ENCODE data around the gene NGDN.

NGDN gene

GRCh38 chr14:23481362-23481970 is 12.0 kb downstream of the NGDN start:
- DNase-seq (ENCODE audit: low read depth, low spot score) = no peak
- H3K27ac ChIP-seq = no peak overlapping the region
- no peak for TF ChIP-seq POLR2AphosphoS5 (IDR thresholded peaks at IDR 0.05; ENCODE audit: borderline replicate concordance, low read depth, low read length)
- no peak for TF ChIP-seq EZH2 (IDR thresholded peaks at IDR 0.05)
- no peak for TF ChIP-seq FOXP2 (optimal IDR thresholded peaks at IDR 0.05; ENCODE audit: control extremely low read depth, extremely low read length, insufficient read depth)
- no peak overlapping the region for H3K9ac ChIP-seq (ENCODE audit: insufficient read length)
- no peak overlapping the region for H3K4me3 ChIP-seq
- H3K36me3 ChIP-seq (ENCODE audit: insufficient read depth, low read length) = peaks cover 42% of the 10 kb centered on the region
- no peaks in the 10 kb centered on the region for H3K9me3 ChIP-seq (ENCODE audit: low read depth, low read length)

- no peak for DNase-seq (ENCODE audit: low read depth, low spot score)
- TF ChIP-seq FOXP2 (optimal IDR thresholded peaks at IDR 0.05; ENCODE audit: control extremely low read depth, extremely low read length, insufficient read depth) (no peak), EZH2 (IDR thresholded peaks at IDR 0.05) (no peak), POLR2AphosphoS5 (IDR thresholded peaks at IDR 0.05; ENCODE audit: borderline replicate concordance, low read depth, low read length) (no peak)
- Histone ChIP-seq H3K9me3 (ENCODE audit: low read depth, low read length) (no peaks in the 10 kb centered on the region), H3K27ac (no peak overlapping the region), H3K9ac (ENCODE audit: insufficient read length) (no peak overlapping the region), H3K4me3 (no peak overlapping the region), H3K36me3 (ENCODE audit: insufficient read depth, low read length) (peaks cover 34% of the 10 kb centered on the region)
Observed at GRCh38 chr14:23481979-23482822, 12.7 kb downstream of the NGDN start.

DNA sequence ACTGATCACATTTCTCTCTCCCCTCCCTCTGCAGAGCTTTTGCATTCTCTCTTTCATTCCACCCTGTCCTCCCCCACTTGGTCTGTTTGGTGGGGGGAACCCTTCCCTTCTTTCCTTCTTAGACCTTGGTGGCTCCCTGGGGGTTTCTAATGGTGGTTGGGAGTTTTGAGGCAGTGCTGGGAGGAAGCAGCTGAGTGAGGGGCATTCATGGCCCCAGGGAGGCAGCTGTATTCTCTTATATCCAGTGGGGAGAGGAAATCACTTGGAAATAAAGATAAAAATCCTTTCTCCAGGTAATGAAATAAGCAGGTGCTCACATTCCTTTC is 13.3 kb downstream of the NGDN start:
- Histone ChIP-seq H3K4me3 (no peak overlapping the region), H3K36me3 (ENCODE audit: insufficient read depth, low read length) (peaks cover 28% of the 10 kb centered on the region), H3K27ac (no peak overlapping the region), H3K9me3 (ENCODE audit: low read depth, low read length) (no peaks in the 10 kb centered on the region), H3K9ac (ENCODE audit: insufficient read length) (no peak overlapping the region)
- TF ChIP-seq EZH2 (IDR thresholded peaks at IDR 0.05) = no peak
- no peak for TF ChIP-seq FOXP2 (optimal IDR thresholded peaks at IDR 0.05; ENCODE audit: control extremely low read depth, extremely low read length, insufficient read depth)
- TF ChIP-seq POLR2AphosphoS5 (IDR thresholded peaks at IDR 0.05; ENCODE audit: borderline replicate concordance, low read depth, low read length) = no peak
- DNase-seq (ENCODE audit: low read depth, low spot score) = no peak

GRCh38 chr14:23483236-23483854 is 13.8 kb downstream of the NGDN start:
- Histone ChIP-seq H3K4me3 (no peak overlapping the region), H3K9ac (ENCODE audit: insufficient read length) (no peak overlapping the region), H3K27ac (no peak overlapping the region), H3K36me3 (ENCODE audit: insufficient read depth, low read length) (peaks cover 24% of the 10 kb centered on the region), H3K9me3 (ENCODE audit: low read depth, low read length) (no peaks in the 10 kb centered on the region)
- DNase-seq (ENCODE audit: low read depth, low spot score) = no peak
- TF ChIP-seq FOXP2 (optimal IDR thresholded peaks at IDR 0.05; ENCODE audit: control extremely low read depth, extremely low read length, insufficient read depth) (no peak), EZH2 (IDR thresholded peaks at IDR 0.05) (no peak)

- no peak for DNase-seq (ENCODE audit: low read depth, low spot score)
- Histone ChIP-seq H3K27ac (no peak overlapping the region), H3K9me3 (ENCODE audit: low read depth, low read length) (no peaks in the 10 kb centered on the region), H3K9ac (ENCODE audit: insufficient read length) (no peak overlapping the region), H3K4me3 (no peak overlapping the region), H3K36me3 (ENCODE audit: insufficient read depth, low read length) (peaks cover 15% of the 10 kb centered on the region)
- TF ChIP-seq EZH2 (IDR thresholded peaks at IDR 0.05) (no peak), FOXP2 (optimal IDR thresholded peaks at IDR 0.05; ENCODE audit: control extremely low read depth, extremely low read length, insufficient read depth) (no peak), POLR2AphosphoS5 (IDR thresholded peaks at IDR 0.05; ENCODE audit: borderline replicate concordance, low read depth, low read length) (no peak)
Observed at GRCh38 chr14:23485326-23485725, 15.8 kb downstream of the NGDN start.

DNA sequence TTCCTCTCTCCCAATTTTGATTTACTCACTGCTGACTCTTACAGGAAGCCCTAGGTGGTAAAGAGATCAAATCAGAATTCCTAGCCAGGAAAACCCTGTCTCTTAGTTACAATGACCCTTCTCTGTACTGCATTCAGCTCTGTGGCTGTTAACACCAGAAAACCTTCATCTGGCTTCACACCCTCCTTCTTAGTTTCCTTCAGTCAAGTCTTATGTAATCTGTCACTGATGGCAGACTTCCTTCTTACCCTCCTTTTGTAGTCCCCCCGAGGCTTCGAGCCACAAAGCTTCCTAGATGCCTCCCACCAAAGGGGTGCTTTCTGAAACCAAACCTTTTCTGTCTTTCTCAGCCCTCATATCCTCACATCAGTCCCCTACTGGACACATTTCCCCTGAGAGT is 16.5 kb downstream of the NGDN start:
- TF ChIP-seq EZH2 (IDR thresholded peaks at IDR 0.05) (no peak), POLR2AphosphoS5 (IDR thresholded peaks at IDR 0.05; ENCODE audit: borderline replicate concordance, low read depth, low read length) (no peak), FOXP2 (optimal IDR thresholded peaks at IDR 0.05; ENCODE audit: control extremely low read depth, extremely low read length, insufficient read depth) (no peak)
- H3K9ac ChIP-seq (ENCODE audit: insufficient read length) = no peak overlapping the region
- no peak overlapping the region for H3K27ac ChIP-seq
- H3K4me3 ChIP-seq = no peak overlapping the region
- DNase-seq (ENCODE audit: low read depth, low spot score) = no peak
- H3K9me3 ChIP-seq (ENCODE audit: low read depth, low read length) = no peaks in the 10 kb centered on the region
- H3K36me3 ChIP-seq (ENCODE audit: insufficient read depth, low read length) = peaks cover 9% of the 10 kb centered on the region

DNA sequence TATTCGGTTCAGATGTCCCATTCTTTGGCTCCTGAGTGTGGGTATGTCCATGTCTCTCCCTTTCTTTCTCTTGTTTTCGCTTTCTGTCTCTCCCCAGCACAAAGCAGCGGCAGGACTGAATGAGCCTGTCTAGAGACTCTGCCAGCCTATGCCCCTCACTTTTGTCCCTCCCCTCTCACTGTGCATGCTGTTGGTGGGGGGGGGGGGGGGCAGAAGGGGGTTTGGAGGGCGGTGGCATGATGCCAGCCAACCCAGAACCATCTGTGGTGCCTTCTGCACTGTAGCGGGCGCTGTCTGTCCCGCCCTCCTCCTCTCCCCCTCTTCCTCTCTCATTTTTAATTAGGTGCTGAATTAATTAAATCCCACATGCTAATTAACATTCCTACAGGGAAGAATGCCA is 17.7 kb downstream of the NGDN start:
- Histone ChIP-seq H3K9ac (ENCODE audit: insufficient read length) (no peak overlapping the region), H3K27ac (no peak overlapping the region), H3K4me3 (no peak overlapping the region), H3K36me3 (ENCODE audit: insufficient read depth, low read length) (peaks cover 5% of the 10 kb centered on the region; the same call in 1 of the 2 replicates), H3K9me3 (ENCODE audit: low read depth, low read length) (no peaks in the 10 kb centered on the region)
- DNase-seq (ENCODE audit: low read depth, low spot score) = no peak
- no peak for TF ChIP-seq FOXP2 (optimal IDR thresholded peaks at IDR 0.05; ENCODE audit: control extremely low read depth, extremely low read length, insufficient read depth)

GRCh38 chr14:23492618-23493272 is 23.2 kb downstream of the NGDN start:
- Histone ChIP-seq H3K4me3 (no peak overlapping the region), H3K36me3 (ENCODE audit: insufficient read depth, low read length) (no peaks in the 10 kb centered on the region; the same call in 1 of the 2 replicates), H3K9me3 (ENCODE audit: low read depth, low read length) (no peaks in the 10 kb centered on the region), H3K27ac (no peak overlapping the region), H3K9ac (ENCODE audit: insufficient read length) (no peak overlapping the region)
- DNase-seq (ENCODE audit: low read depth, low spot score) = no peak
- TF ChIP-seq POLR2AphosphoS5 (IDR thresholded peaks at IDR 0.05; ENCODE audit: borderline replicate concordance, low read depth, low read length) (no peak), FOXP2 (optimal IDR thresholded peaks at IDR 0.05; ENCODE audit: control extremely low read depth, extremely low read length, insufficient read depth) (no peak), EZH2 (IDR thresholded peaks at IDR 0.05) (no peak)
